ENCODE data around the gene MPHOSPH10.

Gene MPHOSPH10

GRCh38 chr2:71154279-71154678, 23.8 kb downstream of the MPHOSPH10 start:
- H3K36me3 ChIP-seq (ENCODE audit: insufficient read depth, low read length) = peaks cover 14% of the 10 kb centered on the region; the same call in 1 of the 2 replicates
- no peaks in the 10 kb centered on the region for H3K9me2 ChIP-seq (replicated peaks; ENCODE audit: low read depth, low read length)
- no peak overlapping the region for H3K4me2 ChIP-seq (ENCODE audit: low read depth, low read length, poor library complexity, severe bottlenecking)
- no peak overlapping the region for H3K9ac ChIP-seq (ENCODE audit: low read depth, low read length, poor library complexity, severe bottlenecking)
- no peak overlapping the region for H2AFZ ChIP-seq (ENCODE audit: low read length)
- no peaks in the 10 kb centered on the region for H3K4me1 ChIP-seq (ENCODE audit: insufficient read depth, low read length, poor library complexity, severe bottlenecking)
- no peaks in the 10 kb centered on the region for H3K9me3 ChIP-seq (ENCODE audit: insufficient read depth, low read depth, low read length)
- no peaks in the 10 kb centered on the region for H4K20me1 ChIP-seq (ENCODE audit: insufficient read depth, low read length, poor library complexity, severe bottlenecking)
- H3K4me3 ChIP-seq (ENCODE audit: low read length, poor library complexity, severe bottlenecking) = no peak overlapping the region
- no peaks in the 10 kb centered on the region for H3K27me3 ChIP-seq (ENCODE audit: insufficient read depth, low read length, poor library complexity, severe bottlenecking)
- TF ChIP-seq CTCF (conservative IDR thresholded peaks at IDR 0.05; ENCODE audit: low read length) = no peak
- no peak for TF ChIP-seq EZH2phosphoT487 (IDR thresholded peaks at IDR 0.05; ENCODE audit: borderline replicate concordance)
- H3K79me2 ChIP-seq (ENCODE audit: insufficient read depth, low read length) = no peaks in the 10 kb centered on the region
- no peaks in the 10 kb centered on the region for H3F3A ChIP-seq (ENCODE audit: low read depth)

- Histone ChIP-seq H3K4me3 (ENCODE audit: low read length, poor library complexity, severe bottlenecking) (no peak overlapping the region), H3K9me3 (ENCODE audit: insufficient read depth, low read depth, low read length) (no peaks in the 10 kb centered on the region), H4K20me1 (ENCODE audit: insufficient read depth, low read length, poor library complexity, severe bottlenecking) (no peaks in the 10 kb centered on the region), H3K27me3 (ENCODE audit: insufficient read depth, low read length, poor library complexity, severe bottlenecking) (no peaks in the 10 kb centered on the region), H3K4me1 (ENCODE audit: insufficient read depth, low read length, poor library complexity, severe bottlenecking) (no peaks in the 10 kb centered on the region), H3F3A (ENCODE audit: low read depth) (no peaks in the 10 kb centered on the region), H3K36me3 (ENCODE audit: insufficient read depth, low read length) (peaks cover 9% of the 10 kb centered on the region; the same call in 1 of the 2 replicates), H3K4me2 (ENCODE audit: low read depth, low read length, poor library complexity, severe bottlenecking) (no peak overlapping the region), H3K9me2 (replicated peaks; ENCODE audit: low read depth, low read length) (no peaks in the 10 kb centered on the region), H2AFZ (ENCODE audit: low read length) (no peak overlapping the region), H3K79me2 (ENCODE audit: insufficient read depth, low read length) (no peaks in the 10 kb centered on the region), H3K9ac (ENCODE audit: low read depth, low read length, poor library complexity, severe bottlenecking) (no peak overlapping the region)
- TF ChIP-seq CTCF (conservative IDR thresholded peaks at IDR 0.05; ENCODE audit: low read length) = peak; percentile 41
- no peak for TF ChIP-seq EZH2phosphoT487 (IDR thresholded peaks at IDR 0.05; ENCODE audit: borderline replicate concordance)
These were observed 24.4 kb downstream of the MPHOSPH10 start for GRCh38 chr2:71154798-71155197.

GRCh38 chr2:71155846-71156245, 25.4 kb downstream of the MPHOSPH10 start:
- H3K9me2 ChIP-seq (replicated peaks; ENCODE audit: low read depth, low read length) = no peaks in the 10 kb centered on the region
- TF ChIP-seq EZH2phosphoT487 (IDR thresholded peaks at IDR 0.05; ENCODE audit: borderline replicate concordance) (no peak), CTCF (conservative IDR thresholded peaks at IDR 0.05; ENCODE audit: low read length) (no peak)
- H3K9ac ChIP-seq (ENCODE audit: low read depth, low read length, poor library complexity, severe bottlenecking) = no peak overlapping the region
- H3K4me1 ChIP-seq (ENCODE audit: insufficient read depth, low read length, poor library complexity, severe bottlenecking) = no peaks in the 10 kb centered on the region
- no peak overlapping the region for H3K4me2 ChIP-seq (ENCODE audit: low read depth, low read length, poor library complexity, severe bottlenecking)
- no peaks in the 10 kb centered on the region for H3K9me3 ChIP-seq (ENCODE audit: insufficient read depth, low read depth, low read length)
- H3K36me3 ChIP-seq (ENCODE audit: insufficient read depth, low read length) = no peaks in the 10 kb centered on the region
- no peaks in the 10 kb centered on the region for H3K79me2 ChIP-seq (ENCODE audit: insufficient read depth, low read length)
- H4K20me1 ChIP-seq (ENCODE audit: insufficient read depth, low read length, poor library complexity, severe bottlenecking) = no peaks in the 10 kb centered on the region
- H3F3A ChIP-seq (ENCODE audit: low read depth) = no peaks in the 10 kb centered on the region
- no peaks in the 10 kb centered on the region for H3K27me3 ChIP-seq (ENCODE audit: insufficient read depth, low read length, poor library complexity, severe bottlenecking)
- no peak overlapping the region for H2AFZ ChIP-seq (ENCODE audit: low read length)
- no peak overlapping the region for H3K4me3 ChIP-seq (ENCODE audit: low read length, poor library complexity, severe bottlenecking)
